RCC 7860 (cell line): Measurements from ENCODE around the gene MAP2K4.
"Not testable (repeated sequence)": the region's sequence is repeated elsewhere in the genome, so short reads cannot be mapped to it uniquely, and the experiment has no call there.

Experiments
- DNase-seq: peaks from one replicate; pipeline ENCODE4 v3.0.0-alpha.2; 2015; ENCODE audit warnings: low spot score
- FAIRE-seq: peaks from 2 replicates; lab custom pipeline; 2012; peaks lifted over from hg19 to GRCh38; lab: Jason Lieb, UNC

MAP2K4 gene

DNA sequence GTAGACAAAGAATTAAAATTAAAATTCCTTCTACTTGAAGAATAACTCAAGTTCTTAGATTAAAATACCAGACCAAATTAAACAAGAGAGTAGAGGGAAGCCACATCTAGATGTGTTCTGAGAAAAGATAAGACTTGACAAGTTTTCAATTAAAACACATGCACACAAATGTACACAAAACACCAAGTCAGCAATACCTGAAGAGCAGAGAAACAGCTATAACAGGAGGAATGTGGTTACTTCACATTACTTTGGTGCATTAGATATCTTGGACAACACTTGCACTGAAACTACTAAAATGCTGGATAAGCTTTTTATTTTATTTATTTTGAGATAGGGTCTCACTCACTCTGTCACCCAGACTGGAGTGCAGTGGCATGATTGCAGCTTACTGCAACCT lies 113.9 kb downstream of the MAP2K4 start:
- FAIRE-seq (no peak), DNase-seq (no peak)

DNA sequence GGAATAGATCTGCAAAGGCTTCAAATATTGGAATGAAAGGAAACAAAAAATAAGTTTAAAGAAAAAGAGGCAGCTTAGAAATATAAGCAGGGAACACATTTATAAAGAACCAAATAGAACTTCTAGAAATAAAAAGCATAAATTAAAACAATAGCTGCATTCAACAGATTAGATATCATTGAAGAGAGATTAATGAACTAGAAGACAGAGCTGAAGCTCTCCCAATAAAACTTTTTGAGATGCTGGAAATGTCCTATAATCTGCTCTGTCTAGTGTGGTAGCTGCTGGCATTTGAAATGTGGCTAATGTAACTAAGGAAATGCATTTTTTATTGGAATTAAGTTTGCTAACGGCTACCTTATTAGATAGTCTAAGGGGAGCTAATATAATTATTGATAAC lies 115.6 kb downstream of the MAP2K4 start:
- no peak for FAIRE-seq

DNA sequence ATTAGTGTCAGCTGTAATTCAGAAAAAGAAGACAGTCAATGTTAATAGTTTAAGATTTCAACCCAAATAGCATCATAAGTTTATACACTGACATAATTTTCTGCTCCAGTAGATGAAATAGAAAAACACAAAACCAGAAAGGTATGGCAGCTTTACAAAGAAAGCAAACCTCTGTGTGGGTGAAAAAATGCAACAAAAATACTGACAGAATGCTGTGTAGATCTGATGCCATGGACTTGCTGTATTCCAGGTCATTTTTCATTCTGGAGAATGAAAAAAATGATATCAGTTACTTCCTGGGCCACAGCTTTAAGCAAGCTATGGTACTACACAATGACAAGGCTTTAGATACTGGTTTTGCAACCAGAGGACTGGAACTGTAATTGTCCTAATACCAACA lies 116.0 kb downstream of the MAP2K4 start:
- DNase-seq (no peak), FAIRE-seq (no peak)

More for the DNA sequence above, 115.6 kb downstream of the MAP2K4 start:
- DNase-seq = no peak

DNA sequence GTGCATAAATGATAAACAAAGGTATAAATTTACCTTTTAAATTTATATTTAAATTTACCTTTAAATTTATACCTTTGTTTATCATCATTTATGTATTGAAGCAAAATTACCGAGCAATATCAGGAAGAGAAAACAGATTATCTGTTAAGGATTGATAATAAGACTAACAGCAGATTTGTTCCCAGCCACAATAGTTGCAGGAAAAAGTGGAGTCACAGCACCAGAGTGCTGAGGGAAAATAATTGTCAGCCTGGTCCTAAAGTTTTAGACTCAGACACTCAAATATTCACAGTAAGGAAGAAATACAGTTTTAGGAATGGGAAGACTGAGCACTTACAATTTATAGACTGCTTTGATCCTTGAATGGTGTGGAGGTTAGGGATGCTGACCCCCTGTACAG lies 117.2 kb downstream of the MAP2K4 start:
- DNase-seq = no peak
- no peak for FAIRE-seq

DNA sequence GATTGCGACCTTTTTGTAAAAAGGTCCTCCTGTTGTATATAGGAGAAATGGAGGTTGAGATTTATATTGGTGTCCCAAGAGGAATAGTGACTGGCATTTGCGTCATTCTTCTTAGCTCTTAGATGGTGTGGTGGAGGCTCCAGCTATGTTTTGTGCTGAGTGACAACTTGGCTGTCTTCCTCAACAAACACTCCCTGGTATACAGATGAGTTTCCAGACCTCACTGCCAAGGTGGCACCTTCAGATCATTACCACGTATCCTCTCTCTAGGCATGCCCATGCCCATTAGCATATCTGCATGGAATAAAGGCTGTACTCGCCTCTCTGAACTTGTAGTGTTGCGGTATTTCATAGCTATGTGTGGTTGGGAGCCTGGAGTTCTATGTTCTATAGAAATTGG lies 120.0 kb downstream of the MAP2K4 start:
- DNase-seq (no peak), FAIRE-seq (no peak)

DNA sequence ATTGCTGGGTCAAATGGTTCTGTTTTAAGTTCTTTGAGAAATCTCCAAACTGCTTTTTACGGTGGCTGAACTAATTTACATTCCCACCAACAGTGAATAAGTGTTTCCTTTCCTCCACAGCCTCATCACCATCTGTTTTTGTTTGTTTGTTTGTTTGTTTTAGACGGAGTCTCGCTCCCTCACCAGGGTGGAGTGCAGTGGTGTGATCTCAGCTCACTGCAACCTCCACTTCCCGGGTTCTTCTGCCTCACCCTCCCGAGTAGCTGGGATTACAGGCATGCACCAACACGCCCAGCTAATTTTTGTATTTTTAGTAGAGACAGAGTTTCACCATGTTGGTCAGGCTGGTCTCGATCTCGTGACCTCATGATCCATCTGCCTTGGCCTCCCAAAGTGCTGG lies 141.5 kb downstream of the MAP2K4 start:
- DNase-seq, FAIRE-seq: not testable (repeated sequence)

DNA sequence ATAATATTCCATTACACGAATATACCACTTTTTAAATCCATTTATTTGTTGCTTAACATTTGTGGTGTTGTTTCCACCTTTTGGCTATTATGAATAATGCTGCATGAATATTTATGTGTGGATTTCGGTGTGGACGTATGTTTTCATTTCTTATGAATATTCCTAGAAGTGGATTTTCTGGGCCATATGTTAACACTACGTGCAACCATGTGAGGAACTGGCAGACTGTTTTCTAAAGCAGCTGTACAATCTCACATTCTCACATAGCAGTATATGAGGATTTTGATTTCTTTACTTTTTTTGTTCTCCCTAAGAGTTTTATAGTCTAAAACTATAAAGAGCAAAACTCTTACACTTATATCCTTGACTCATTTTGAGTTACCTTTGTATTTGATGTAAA lies 143.4 kb downstream of the MAP2K4 start:
- DNase-seq (no peak), FAIRE-seq (no peak)

DNA sequence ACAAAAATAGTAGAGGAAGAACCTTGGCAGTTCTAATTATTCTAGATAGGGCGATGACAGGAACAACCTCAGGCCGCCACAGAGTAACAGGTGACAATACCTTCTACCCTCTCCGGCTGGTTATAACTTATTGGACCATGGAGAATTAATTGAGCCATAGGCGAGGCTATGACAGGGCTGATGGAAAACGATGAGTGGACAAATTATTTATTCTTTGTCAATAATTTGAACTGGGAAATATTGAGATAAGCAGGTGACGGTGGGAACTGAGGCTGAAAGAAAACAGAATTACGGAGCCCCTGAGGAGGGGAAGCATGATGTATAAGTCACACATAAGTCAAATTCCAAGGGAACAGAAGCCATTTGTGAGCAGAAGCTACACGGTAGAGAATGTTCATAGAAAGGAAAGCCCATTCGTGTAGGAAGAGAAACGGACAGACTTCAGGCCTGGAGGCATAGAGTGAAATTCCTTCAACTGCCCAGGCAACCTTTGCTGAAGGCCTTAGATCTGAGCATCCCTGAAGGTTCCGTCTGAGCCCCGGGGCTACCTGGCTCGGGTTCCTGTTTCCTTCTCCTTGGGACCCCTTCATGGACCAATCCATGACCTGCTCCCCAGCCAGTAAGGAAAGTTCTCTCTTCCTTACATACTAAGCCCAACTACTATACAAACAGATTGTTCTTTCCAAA lies 158.1 kb downstream of the MAP2K4 start:
- no peak for DNase-seq
- no peak for FAIRE-seq

DNA sequence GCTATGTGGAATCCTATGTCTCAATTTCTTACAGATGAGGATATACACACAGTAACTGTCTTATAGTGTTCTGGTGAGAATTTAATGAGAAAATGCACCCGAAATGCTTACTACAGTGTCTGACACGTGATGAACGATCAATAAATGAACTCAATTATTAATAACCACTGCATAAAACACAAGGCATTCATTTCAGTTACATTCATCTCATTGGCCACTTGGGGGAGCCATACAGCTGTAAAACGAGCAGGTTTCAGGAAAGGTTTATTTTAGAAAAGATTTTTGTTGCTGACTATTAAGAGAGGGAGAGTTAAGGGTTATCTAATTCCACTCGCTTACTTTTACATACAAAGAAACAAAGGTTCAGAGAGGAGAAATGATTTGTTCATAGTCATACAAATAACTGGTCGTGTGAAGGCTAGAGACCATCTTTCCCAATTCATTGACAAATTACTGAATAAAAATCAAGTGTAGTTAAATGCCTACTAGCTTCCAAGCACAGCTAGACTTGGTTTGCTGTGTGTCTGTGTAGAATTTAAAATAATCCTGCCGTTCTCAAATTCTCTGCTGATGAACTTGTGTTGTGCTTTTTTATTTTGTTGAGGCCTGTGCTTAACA lies 160.1 kb downstream of the MAP2K4 start:
- DNase-seq (peak; percentile 6), FAIRE-seq (no peak)

DNA sequence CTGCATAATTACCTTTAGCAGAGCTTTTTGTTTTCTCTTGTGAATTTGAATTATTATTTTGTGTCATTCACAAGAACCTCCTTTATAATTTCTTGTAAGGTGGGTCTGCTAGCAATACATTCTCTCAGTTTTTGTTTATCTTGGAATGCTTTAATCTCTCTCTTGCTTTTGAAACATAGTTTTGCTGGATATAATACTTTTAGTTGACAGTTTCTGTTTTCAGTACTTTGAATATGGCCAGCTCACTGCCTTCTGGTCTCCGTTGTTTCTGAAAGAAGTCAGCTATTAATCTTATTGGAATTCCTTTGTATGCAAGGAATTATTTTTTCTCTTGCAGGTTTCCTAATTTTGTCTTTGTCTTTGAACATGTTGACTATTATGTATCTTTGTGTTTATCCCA lies 167.0 kb downstream of the MAP2K4 start:
- DNase-seq = no peak
- FAIRE-seq = no peak

DNA sequence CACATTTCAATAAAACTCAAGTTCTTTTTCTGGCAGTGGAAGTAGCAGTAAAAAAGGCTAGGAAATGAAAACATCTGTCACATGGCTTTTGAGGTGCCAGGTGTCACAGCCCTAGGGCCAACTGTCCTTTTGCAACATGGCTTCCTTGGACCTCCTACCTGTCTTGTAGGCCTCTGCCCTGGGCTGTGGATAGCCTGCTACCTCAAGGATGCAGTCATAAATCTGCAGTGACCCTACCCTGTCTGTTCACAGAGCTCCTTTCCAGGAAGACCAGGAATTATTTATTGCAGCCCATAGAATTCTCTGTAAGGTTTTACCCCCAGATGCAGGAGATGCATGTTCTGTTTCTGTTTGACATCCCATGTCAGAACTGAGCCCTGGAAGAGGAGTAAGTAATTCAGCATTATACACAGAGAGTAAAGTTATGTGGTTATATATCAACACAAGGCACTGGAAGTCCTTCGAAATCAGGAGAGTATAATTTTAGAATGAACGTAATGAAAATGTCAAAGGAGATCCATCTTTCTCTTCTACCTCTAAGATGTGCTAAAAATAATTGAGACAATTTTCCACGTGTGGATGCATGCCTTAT lies 172.6 kb downstream of the MAP2K4 start:
- DNase-seq = no peak
- no peak for FAIRE-seq
